ENCODE measurements around the gene DBNL.

- TF ChIP-seq CTCF (IDR thresholded peaks at IDR 0.05) (no peak), POLR2A (IDR thresholded peaks at IDR 0.05) (no peak)
These were observed 19.0 kb downstream of the DBNL start for GRCh38 chr7:44063547-44063893.
